OCI-LY3 (cell line): Measurements from ENCODE around the gene CLDND2.

Experiments used
- H2AFZ ChIP-seq: fragments of 200-600, 300-600 bp; shearing (Covaris generic); 2 replicates; pipeline ENCODE4 v1.6.0; 2014; ENCODE audit warnings: antibody characterized with exemption, low read depth, low read length
- H3K27ac ChIP-seq: fragments of 200-600, 300-600 bp; sonication (generic); 2 replicates; pipeline ENCODE4 v1.5.1; 2014; ENCODE audit warnings: mild to moderate bottlenecking, low read length, moderate library complexity, mixed read lengths
- H3K27me3 ChIP-seq: fragments of 200-600, 300-600 bp; sonication (generic); 2 replicates; pipeline ENCODE4 v1.6.1; 2014; ENCODE audit warnings: low read depth, low read length, mixed read lengths
- H3K36me3 ChIP-seq: fragments of 200-600, 300-600 bp; sonication (generic); replicated peaks from 2 replicates; pipeline ENCODE3; 2014; ENCODE audit warnings: low read depth, low read length, mixed read lengths
- H3K4me1 ChIP-seq: fragments of 300-600, 200-600 bp; sonication (generic); 2 replicates; pipeline ENCODE4 v1.6.1; 2014; ENCODE audit warnings: low read length, mixed read lengths
- H3K4me2 ChIP-seq: fragments of 200-600, 300-600 bp; sonication (generic); 2 replicates; pipeline ENCODE4 v1.6.1; 2014; ENCODE audit warnings: low read length, mixed read lengths
- H3K4me3 ChIP-seq: fragments of 300-600, 200-600 bp; sonication (generic); 2 replicates; pipeline ENCODE4 v1.5.1; 2014; ENCODE audit warnings: antibody characterized with exemption, mild to moderate bottlenecking, low read length, moderate library complexity
- H3K79me2 ChIP-seq: fragments of 300-600, 200-600 bp; shearing (Covaris generic); 2 replicates; pipeline ENCODE4 v1.6.1; 2014; ENCODE audit warnings: mild to moderate bottlenecking, low read length, mixed read lengths
- H3K9ac ChIP-seq: fragments of 300-600, 200-600 bp; shearing (Covaris generic); 2 replicates; pipeline ENCODE4 v1.6.0; 2014; ENCODE audit warnings: mild to moderate bottlenecking, low read length, moderate library complexity
- H3K9me3 ChIP-seq: fragments of 200-600, 300-600 bp; shearing (Covaris generic); 2 replicates; pipeline ENCODE4 v1.6.1; 2014; ENCODE audit warnings: low read length, mixed read lengths; ENCODE audit not compliant: insufficient read depth
- H4K20me1 ChIP-seq: fragments of 200-600, 300-600 bp; sonication (generic); 2 replicates; pipeline ENCODE4 v1.6.1; 2016; ENCODE audit warnings: low read length, mixed read lengths; ENCODE audit not compliant: insufficient read depth
- CTCF ChIP-seq: fragments of 200-600, 300-600 bp; sonication (generic); IDR thresholded peaks from 2 replicates; pipeline ENCODE4 v1.5.1; 2014; ENCODE audit warnings: antibody characterized with exemption, low read length, low read depth
- EZH2phosphoT487 ChIP-seq: fragments of 200-600 bp; shearing (Covaris generic); IDR thresholded peaks from 2 replicates; pipeline ENCODE4 v1.6.1; 2018; ENCODE audit warnings: antibody characterized with exemption, mixed run types, low read depth

Gene CLDND2

GRCh38 chr19:51356159-51356801, 12.5 kb downstream of the CLDND2 start:
- no peak for TF ChIP-seq EZH2phosphoT487
- TF ChIP-seq CTCF: no peak
- no peak overlapping the region for H2AFZ ChIP-seq
- H3K79me2 ChIP-seq: no peaks in the 10 kb centered on the region
- no peak overlapping the region for H3K4me3 ChIP-seq
- H3K27ac ChIP-seq: no peak overlapping the region
- H3K4me1 ChIP-seq: no peaks in the 10 kb centered on the region
- H3K36me3 ChIP-seq: peaks cover 2% of the 10 kb centered on the region
- H3K9me3 ChIP-seq: no peaks in the 10 kb centered on the region
- no peak overlapping the region for H3K4me2 ChIP-seq
- peaks cover 3% of the 10 kb centered on the region; the same call in 1 of the 2 replicates for H4K20me1 ChIP-seq
- no peaks in the 10 kb centered on the region for H3K27me3 ChIP-seq
- H3K9ac ChIP-seq: no peak overlapping the region

GRCh38 chr19:51354742-51355148, 14.1 kb downstream of the CLDND2 start:
- no peaks in the 10 kb centered on the region for H3K27me3 ChIP-seq
- H4K20me1 ChIP-seq: peaks cover 3% of the 10 kb centered on the region; the same call in 1 of the 2 replicates
- H3K27ac ChIP-seq: no peak overlapping the region
- no peak overlapping the region for H3K9ac ChIP-seq
- no peaks in the 10 kb centered on the region for H3K4me1 ChIP-seq
- H3K79me2 ChIP-seq: no peaks in the 10 kb centered on the region
- H3K4me3 ChIP-seq: no peak overlapping the region
- H3K36me3 ChIP-seq: peaks cover 6% of the 10 kb centered on the region
- TF ChIP-seq EZH2phosphoT487: no peak
- no peak for TF ChIP-seq CTCF
- H2AFZ ChIP-seq: no peak overlapping the region
- no peak overlapping the region for H3K4me2 ChIP-seq
- no peaks in the 10 kb centered on the region for H3K9me3 ChIP-seq

- Histone ChIP-seq H3K27me3 (no peaks in the 10 kb centered on the region), H4K20me1 (peaks cover 3% of the 10 kb centered on the region; the same call in 1 of the 2 replicates), H3K27ac (no peak overlapping the region), H3K4me1 (no peaks in the 10 kb centered on the region), H3K79me2 (no peaks in the 10 kb centered on the region), H3K4me2 (no peak overlapping the region), H2AFZ (no peak overlapping the region), H3K4me3 (no peak overlapping the region), H3K9me3 (no peaks in the 10 kb centered on the region), H3K36me3 (peaks cover 6% of the 10 kb centered on the region), H3K9ac (no peak overlapping the region)
- no peak for TF ChIP-seq EZH2phosphoT487
- TF ChIP-seq CTCF: no peak
Observed at GRCh38 chr19:51354103-51354741, 14.6 kb downstream of the CLDND2 start.

GRCh38 chr19:51352783-51353360, 15.9 kb downstream of the CLDND2 start:
- H3K79me2 ChIP-seq: no peaks in the 10 kb centered on the region
- no peak overlapping the region for H3K9ac ChIP-seq
- no peak overlapping the region for H3K27ac ChIP-seq
- no peaks in the 10 kb centered on the region for H3K4me1 ChIP-seq
- no peak overlapping the region for H3K4me3 ChIP-seq
- H3K9me3 ChIP-seq: no peaks in the 10 kb centered on the region
- H3K36me3 ChIP-seq: peaks cover 9% of the 10 kb centered on the region
- H3K4me2 ChIP-seq: no peak overlapping the region
- H2AFZ ChIP-seq: no peak overlapping the region
- no peak for TF ChIP-seq CTCF
- TF ChIP-seq EZH2phosphoT487: no peak
- H4K20me1 ChIP-seq: peaks cover 3% of the 10 kb centered on the region; the same call in 1 of the 2 replicates
- no peaks in the 10 kb centered on the region for H3K27me3 ChIP-seq
